Activated CD4-positive, alpha-beta memory T cell treated with anti-CD3 and anti-CD28 coated beads, Interleukin-2, amount 10 ng/mL, durations not matched to agents 7 days and 5 days (primary cell): ENCODE data around the gene CDKN2B-AS1. TPM values are rescaled to one million over a fixed set of nuclear protein-coding genes. Genes with fewer than 3 reads are reported as not detected.
A peak's percentile ranks its signal among the peaks of the same experiment; 100 is the strongest.
"Not testable (repeated sequence)": the region's sequence is repeated elsewhere in the genome, so short reads cannot be mapped to it uniquely, and the experiment has no call there.

Experiments
- CTCF ChIA-PET: fragments of 350-600 bp; sonication (Branson Sonifier 250); formaldehyde crosslinking; loops from one replicate; lab custom pipeline; 2021; ENCODE audit warnings: antibody characterized with exemption, inconsistent platforms; lab: Charles Lee
- POLR2A ChIA-PET: fragments of 350-600 bp; sonication (Branson Sonifier 250); formaldehyde crosslinking; loops from one replicate; lab custom pipeline; 2021; ENCODE audit warnings: antibody characterized with exemption; lab: Charles Lee
- DNase-seq: peaks from one replicate; pipeline ENCODE4 v3.0.0-alpha.2; 2020
- H3K27ac Mint-ChIP-seq: one replicate; pipeline ENCODE4 v1.8.0; 2021; ENCODE audit warnings: mild to moderate bottlenecking, mixed read lengths
- H3K27me3 Mint-ChIP-seq: one replicate; pipeline ENCODE4 v1.8.0; 2021; ENCODE audit warnings: mixed read lengths
- H3K36me3 Mint-ChIP-seq: one replicate; pipeline ENCODE4 v1.8.0; 2021; ENCODE audit warnings: low read depth, mixed read lengths
- H3K4me1 Mint-ChIP-seq: one replicate; pipeline ENCODE4 v1.8.0; 2021; ENCODE audit warnings: mixed read lengths
- H3K4me3 Mint-ChIP-seq: one replicate; pipeline ENCODE4 v1.8.0; 2021; ENCODE audit warnings: mild to moderate bottlenecking, mixed read lengths
- H3K9me3 Mint-ChIP-seq: one replicate; pipeline ENCODE4 v1.8.0; 2021; ENCODE audit warnings: mixed read lengths
- total RNA-seq, 2 experiments: library from RNA; stranded (reverse); gene quantifications; one replicate each; pipeline ENCODE4 v1.2.3, GENCODE V29; 2021

The CDKN2B-AS1 gene
- 1 to 10 TPM; 2.6 TPM for total RNA-seq

DNA sequence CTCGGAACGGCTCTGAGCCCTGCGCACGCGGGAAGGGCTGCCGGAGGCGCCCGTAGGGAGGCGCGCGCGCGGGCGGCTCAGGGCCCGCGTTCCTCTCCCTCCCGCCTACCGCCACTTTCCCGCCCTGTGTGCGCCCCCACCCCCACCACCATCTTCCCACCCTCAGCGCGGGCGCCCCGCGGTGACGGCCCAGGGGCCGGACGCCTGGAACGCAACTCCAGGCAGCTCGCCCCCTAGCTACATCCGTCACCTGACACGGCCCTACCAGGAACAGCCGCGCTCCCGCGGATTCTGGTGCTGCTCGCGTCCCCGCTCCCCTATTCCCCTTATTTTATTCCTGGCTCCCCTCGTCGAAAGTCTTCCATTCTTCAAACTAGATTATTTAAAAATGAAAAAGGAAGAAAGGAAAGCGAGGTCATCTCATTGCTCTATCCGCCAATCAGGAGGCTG is at the start of gene CDKN2B-AS1:
Gene CDKN2B-AS1 (plus strand): TSS at position 236 of the 450 bp plus-strand sequence.
- Mint-ChIP-seq H3K9me3 (no peaks in the 10 kb centered on the region), H3K4me3 (peak within 1 kb of the TSS; percentile 96), H3K27ac (peak within 1 kb of the TSS; percentile 98), H3K4me1 (peaks cover 36% of the 10 kb centered on the region), H3K27me3 (peaks cover 12% of the 10 kb centered on the region), H3K36me3 (peaks cover 15% of the 10 kb centered on the region)
- DNase-seq, result peak; percentile 66
- ChIA-PET POLR2A (interaction anchor here (0.6 to 4.0 kb wide), 30 partner anchors 8 to 191 kb away, joined by 3 to 29 read pairs (median 4); partner anchors contain the start of gene CDKN2B), CTCF (interaction anchor here (0.8 to 8.3 kb wide), 12 partner anchors 8 to 193 kb away, joined by 3 to 72 read pairs (median 4); partner anchors contain the start of gene CDKN2B)

DNA sequence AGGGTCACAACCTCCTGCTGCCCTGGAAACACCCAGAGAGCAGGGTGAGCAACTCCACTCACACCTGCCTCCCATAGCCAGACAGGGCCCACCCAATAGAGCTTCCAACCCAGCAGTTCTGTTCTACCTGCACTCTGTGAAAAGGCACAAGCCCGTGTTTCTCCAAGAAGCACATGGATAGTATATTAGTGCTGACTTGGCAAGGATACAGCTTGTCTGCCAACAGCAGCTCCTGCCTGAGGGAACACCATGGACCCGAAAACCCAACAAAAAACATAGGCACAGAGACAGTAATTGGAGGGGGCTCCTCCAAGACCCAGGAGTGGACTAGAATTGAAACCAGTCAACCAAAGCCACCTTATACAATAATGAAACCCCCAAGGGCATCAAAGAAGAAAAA is 49.0 kb upstream of the CDKN2B-AS1 start:
- Mint-ChIP-seq H3K27me3 (peaks cover 20% of the 10 kb centered on the region), H3K36me3 (no peaks in the 10 kb centered on the region), H3K4me1 (no peaks in the 10 kb centered on the region), H3K4me3 (no peak overlapping the region), H3K9me3 (no peaks in the 10 kb centered on the region), H3K27ac (no peak overlapping the region)
- no peak for DNase-seq
- ChIA-PET CTCF (interaction anchor here (0.7 kb wide), 1 partner anchor 103 kb away, joined by 3 read pairs; no protein-coding TSS in a partner anchor), POLR2A (no interaction called here)

DNA sequence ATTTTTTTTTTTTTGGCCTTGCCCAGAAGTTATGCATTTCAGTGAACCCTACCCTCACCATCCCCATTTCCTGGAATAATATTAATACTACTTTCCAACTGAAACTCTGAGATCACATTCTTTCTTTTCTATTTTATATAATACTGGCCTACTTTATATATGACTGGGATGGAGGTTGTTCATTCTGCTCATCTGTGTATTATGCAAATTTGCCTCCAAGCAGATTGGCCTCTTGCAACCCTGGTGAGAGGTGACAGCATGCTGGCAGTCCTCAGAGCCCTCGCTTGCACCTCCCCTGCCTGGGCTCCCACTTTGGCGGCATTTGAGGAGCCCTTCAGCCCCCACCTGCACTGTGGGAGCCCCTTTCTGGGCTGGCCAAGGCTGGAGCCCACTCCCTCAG is 35.8 kb upstream of the CDKN2B-AS1 start:
- Mint-ChIP-seq H3K4me3 (no peak overlapping the region), H3K27ac (no peak overlapping the region), H3K9me3 (no peaks in the 10 kb centered on the region), H3K36me3 (peaks cover 7% of the 10 kb centered on the region), H3K4me1 (no peaks in the 10 kb centered on the region), H3K27me3 (peaks cover 47% of the 10 kb centered on the region)
- POLR2A ChIA-PET, result no interaction called here
- no peak for DNase-seq
- CTCF ChIA-PET, result no interaction called here

DNA sequence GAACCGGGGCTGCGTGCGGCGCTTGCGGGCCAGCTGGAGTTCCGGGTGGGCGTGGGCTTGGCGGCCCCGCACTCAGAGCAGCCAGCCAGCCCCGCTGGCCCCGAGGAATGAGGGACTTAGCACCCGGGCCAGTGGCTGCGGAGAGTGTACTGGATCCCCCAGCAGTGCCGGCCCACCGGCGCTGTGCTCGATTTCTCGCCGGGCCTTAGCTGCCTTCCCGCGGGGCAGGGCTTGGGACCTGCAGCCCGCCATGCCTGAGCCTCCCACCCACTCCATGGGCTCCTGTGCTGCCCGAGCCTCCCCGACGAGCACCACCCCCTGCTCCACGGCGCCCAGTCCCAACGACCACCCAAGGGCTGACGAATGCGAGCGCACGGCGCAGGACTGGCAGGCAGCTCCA is 35.3 kb upstream of the CDKN2B-AS1 start:
- H3K27ac Mint-ChIP-seq, H3K9me3 Mint-ChIP-seq, H3K4me1 Mint-ChIP-seq, POLR2A ChIA-PET, H3K4me3 Mint-ChIP-seq, H3K36me3 Mint-ChIP-seq, DNase-seq: not testable (repeated sequence)
- CTCF ChIA-PET, result interaction anchor here (1.6 kb wide), 1 partner anchor 17 kb away, joined by 3 read pairs; no protein-coding TSS in a partner anchor
- H3K27me3 Mint-ChIP-seq, result peaks cover 48% of the 10 kb centered on the region

DNA sequence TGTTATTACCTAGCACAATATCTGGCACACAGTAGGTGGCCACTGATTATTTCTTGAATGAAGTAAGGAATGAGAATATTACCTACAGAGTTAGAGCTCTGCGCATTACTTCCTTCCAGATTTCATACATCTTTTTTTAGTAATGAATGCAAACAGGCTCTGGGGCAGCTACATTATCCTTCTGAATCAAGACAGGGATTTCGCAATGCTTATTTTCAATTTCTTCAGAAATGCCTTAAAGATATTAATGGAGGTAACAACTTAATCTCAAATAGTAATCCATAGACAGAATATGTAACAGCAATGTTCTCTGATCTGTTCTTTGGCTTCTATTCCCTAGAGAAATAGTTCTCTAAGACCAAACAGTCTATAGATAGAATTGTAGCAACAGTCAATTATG is 33.0 kb upstream of the CDKN2B-AS1 start:
- CTCF ChIA-PET, result interaction anchor here (0.9 to 1.4 kb wide), 2 partner anchors 46 to 143 kb away, joined by 3 to 4 read pairs; no protein-coding TSS in a partner anchor
- H3K4me3 Mint-ChIP-seq, result no peak overlapping the region
- peaks cover 7% of the 10 kb centered on the region for H3K36me3 Mint-ChIP-seq
- peaks cover 19% of the 10 kb centered on the region for H3K4me1 Mint-ChIP-seq
- no peaks in the 10 kb centered on the region for H3K9me3 Mint-ChIP-seq
- POLR2A ChIA-PET, result no interaction called here
- no peak overlapping the region for H3K27ac Mint-ChIP-seq
- peaks cover 60% of the 10 kb centered on the region for H3K27me3 Mint-ChIP-seq
- DNase-seq, result no peak

DNA sequence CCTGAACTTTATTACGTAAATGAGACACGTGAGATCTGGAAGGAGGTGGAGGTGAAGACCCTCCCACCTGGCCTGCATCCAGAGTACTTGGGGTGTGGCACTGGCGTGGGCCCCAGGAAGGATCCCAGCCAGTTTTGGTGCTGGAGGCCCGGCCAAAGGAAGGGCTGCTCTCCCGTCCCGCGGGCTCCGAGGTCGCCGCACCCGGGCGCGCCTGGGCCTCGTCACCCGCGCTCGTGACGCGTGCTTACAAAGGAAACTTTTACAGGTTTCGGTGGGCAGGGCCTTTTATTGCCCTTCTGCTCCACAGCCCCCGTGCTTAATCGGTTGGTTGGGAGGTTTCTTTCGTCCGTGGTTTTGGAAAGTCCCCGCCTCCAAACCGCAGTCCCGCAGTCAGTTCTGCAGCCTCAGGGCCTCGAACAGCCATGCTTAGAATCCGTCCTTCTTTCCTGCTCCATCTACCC is 29.6 kb upstream of the CDKN2B-AS1 start:
- CTCF ChIA-PET, result interaction anchor here (1.0 kb wide), 1 partner anchor 152 kb away, joined by 4 read pairs; no protein-coding TSS in a partner anchor
- POLR2A ChIA-PET, result no interaction called here
- peak; percentile 73 for DNase-seq
- H3K4me3 Mint-ChIP-seq, result peak overlapping the region; percentile 59
- peaks cover 89% of the 10 kb centered on the region for H3K27me3 Mint-ChIP-seq
- peaks cover 23% of the 10 kb centered on the region for H3K36me3 Mint-ChIP-seq
- peaks cover 6% of the 10 kb centered on the region for H3K9me3 Mint-ChIP-seq
- peak overlapping the region; percentile 22 for H3K27ac Mint-ChIP-seq
- peaks cover 35% of the 10 kb centered on the region for H3K4me1 Mint-ChIP-seq

DNA sequence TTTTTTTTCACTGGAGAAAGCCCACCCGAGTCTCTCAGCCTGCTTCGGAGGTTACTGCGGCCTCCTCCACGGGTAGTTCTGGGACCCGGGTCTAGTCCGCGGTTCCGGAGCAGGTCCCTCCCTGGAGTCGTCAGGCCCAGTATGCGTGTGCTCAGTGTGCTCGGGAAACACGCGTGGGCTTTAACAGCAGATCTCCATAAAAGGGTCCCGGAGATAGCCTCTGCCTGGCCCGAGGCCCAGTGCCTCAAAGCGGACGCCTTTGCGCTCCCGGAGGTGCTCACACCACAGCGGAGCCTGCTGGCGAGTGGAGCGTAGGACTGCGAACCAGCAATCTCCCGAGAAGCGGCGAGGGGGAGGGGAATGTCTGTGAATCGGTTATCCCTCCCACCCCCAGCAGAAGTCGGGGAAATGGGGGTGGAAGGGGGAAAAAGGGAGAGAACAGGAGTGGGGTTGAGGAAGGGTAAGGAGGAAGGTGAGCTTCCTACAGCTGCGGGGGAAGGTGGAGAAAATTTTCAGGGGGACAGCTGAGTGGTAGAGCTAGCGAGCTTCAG is 29.1 kb upstream of the CDKN2B-AS1 start:
- peaks cover 28% of the 10 kb centered on the region for H3K36me3 Mint-ChIP-seq
- ChIA-PET POLR2A (no interaction called here), CTCF (interaction anchor here (0.9 to 1.1 kb wide), 3 partner anchors 16 to 152 kb away, joined by 3 to 11 read pairs (median 4); partner anchors contain the start of gene CDKN2B)

DNA sequence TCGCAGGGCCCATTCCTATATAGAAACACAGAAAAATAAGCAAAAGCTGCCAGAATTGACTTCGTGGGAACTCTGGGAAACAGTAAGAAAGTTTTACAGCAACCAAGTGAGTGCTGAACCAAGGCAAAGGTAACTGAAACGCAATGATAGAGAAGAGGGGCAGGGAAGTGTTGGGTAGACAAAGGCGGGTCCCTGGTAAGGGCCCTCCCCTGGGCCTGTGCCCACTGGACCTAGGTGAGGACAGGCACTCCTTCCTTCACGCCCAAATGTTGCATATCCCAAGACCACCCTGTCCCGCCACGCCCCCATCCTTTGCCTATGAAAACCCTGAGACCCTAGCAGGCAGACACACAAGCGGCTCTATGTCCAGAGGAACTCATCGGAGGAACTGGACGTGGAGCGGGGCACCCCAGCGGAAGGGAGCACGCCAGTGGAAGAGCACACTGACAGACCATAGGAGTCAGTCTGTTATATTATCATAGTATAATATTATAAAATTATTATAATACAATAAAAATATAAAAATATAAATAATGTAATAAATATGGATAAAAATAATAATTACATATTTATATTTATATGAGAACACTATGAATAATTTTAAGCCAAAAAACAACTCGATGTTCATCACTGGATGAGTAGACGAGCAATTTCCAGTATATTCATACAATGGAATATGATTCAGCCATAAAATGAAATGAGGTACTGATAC is 28.3 kb upstream of the CDKN2B-AS1 start:
- peaks cover 38% of the 10 kb centered on the region for H3K4me1 Mint-ChIP-seq
- DNase-seq, result no peak
- ChIA-PET CTCF (interaction anchor here (0.9 to 1.1 kb wide), 3 partner anchors 15 to 153 kb away, joined by 3 to 11 read pairs (median 4); partner anchors contain the start of gene CDKN2B), POLR2A (no interaction called here)
- peaks cover 9% of the 10 kb centered on the region for H3K9me3 Mint-ChIP-seq
- peak overlapping the region; percentile 12 for H3K27ac Mint-ChIP-seq
- H3K4me3 Mint-ChIP-seq, result no peak overlapping the region
- H3K27me3 Mint-ChIP-seq, result peaks cover 95% of the 10 kb centered on the region
- H3K36me3 Mint-ChIP-seq, result peaks cover 33% of the 10 kb centered on the region

More for the DNA sequence above, 29.1 kb upstream of the CDKN2B-AS1 start:
- DNase-seq, result peak; percentile 69
- H3K9me3 Mint-ChIP-seq, result peaks cover 9% of the 10 kb centered on the region
- H3K4me3 Mint-ChIP-seq, result peak overlapping the region; percentile 59
- peak overlapping the region; percentile 22 for H3K27ac Mint-ChIP-seq
- peaks cover 91% of the 10 kb centered on the region for H3K27me3 Mint-ChIP-seq
- peaks cover 36% of the 10 kb centered on the region for H3K4me1 Mint-ChIP-seq

DNA sequence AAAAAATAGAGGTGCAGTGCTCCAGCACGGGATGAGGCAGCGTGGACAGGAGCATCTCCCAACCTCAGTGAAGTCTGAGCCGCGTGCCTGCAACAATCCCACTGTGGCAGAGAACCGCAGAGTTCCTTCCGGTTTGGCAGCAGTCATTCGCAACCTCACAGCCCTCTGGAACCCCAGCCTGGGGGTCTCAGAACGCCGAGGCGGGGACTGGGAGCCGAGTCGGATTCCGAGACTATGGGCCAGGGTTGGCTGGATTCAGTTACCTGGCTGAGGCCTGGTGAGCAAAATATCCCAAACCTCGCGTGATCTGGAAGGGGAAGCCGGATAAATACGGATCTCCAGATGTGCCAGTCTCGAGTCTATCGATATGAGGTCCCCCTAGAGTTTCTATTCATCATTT is 27.4 kb upstream of the CDKN2B-AS1 start:
- H3K27ac Mint-ChIP-seq, result no peak overlapping the region
- ChIA-PET POLR2A (interaction anchor here (1.1 to 1.8 kb wide), 3 partner anchors 10 to 41 kb away, joined by 4 to 7 read pairs (median 5); partner anchors contain the start of gene CDKN2B-AS1), CTCF (interaction anchor here (1.9 to 3.2 kb wide), 2 partner anchors 41 to 153 kb away, joined by 11 to 27 read pairs; no protein-coding TSS in a partner anchor)
- no peak for DNase-seq
- no peak overlapping the region for H3K4me3 Mint-ChIP-seq
- peaks cover 38% of the 10 kb centered on the region for H3K4me1 Mint-ChIP-seq
- peaks cover 95% of the 10 kb centered on the region for H3K27me3 Mint-ChIP-seq
- H3K9me3 Mint-ChIP-seq, result peaks cover 9% of the 10 kb centered on the region
- peaks cover 34% of the 10 kb centered on the region for H3K36me3 Mint-ChIP-seq

DNA sequence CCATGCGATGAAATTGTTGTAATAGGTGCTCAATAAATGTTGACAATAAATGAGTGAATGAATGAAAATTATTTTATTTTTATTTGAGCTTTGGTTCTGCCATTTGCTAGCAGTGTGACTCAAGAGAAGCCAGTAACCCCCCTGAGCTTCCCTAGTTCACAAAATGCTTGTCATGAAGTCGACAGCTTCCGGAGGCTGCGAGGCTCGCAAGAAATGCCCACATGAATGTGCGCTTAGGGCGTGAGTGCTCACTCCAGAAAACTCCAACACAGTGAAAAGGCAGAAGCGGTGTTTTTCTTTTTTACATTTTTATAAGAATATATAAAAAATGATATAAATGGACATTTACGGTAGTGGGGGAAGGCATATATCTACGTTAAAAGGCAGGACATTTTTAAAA is 26.9 kb upstream of the CDKN2B-AS1 start:
- Mint-ChIP-seq H3K27me3 (peaks cover 95% of the 10 kb centered on the region), H3K9me3 (peaks cover 9% of the 10 kb centered on the region), H3K4me1 (peaks cover 38% of the 10 kb centered on the region), H3K27ac (no peak overlapping the region), H3K4me3 (no peak overlapping the region), H3K36me3 (peaks cover 33% of the 10 kb centered on the region)
- ChIA-PET CTCF (interaction anchor here (1.9 to 3.2 kb wide), 2 partner anchors 40 to 154 kb away, joined by 11 to 27 read pairs; no protein-coding TSS in a partner anchor), POLR2A (interaction anchor here (1.1 to 1.8 kb wide), 3 partner anchors 9 to 41 kb away, joined by 4 to 7 read pairs (median 5); partner anchors contain the start of gene CDKN2B-AS1)
- no peak for DNase-seq

DNA sequence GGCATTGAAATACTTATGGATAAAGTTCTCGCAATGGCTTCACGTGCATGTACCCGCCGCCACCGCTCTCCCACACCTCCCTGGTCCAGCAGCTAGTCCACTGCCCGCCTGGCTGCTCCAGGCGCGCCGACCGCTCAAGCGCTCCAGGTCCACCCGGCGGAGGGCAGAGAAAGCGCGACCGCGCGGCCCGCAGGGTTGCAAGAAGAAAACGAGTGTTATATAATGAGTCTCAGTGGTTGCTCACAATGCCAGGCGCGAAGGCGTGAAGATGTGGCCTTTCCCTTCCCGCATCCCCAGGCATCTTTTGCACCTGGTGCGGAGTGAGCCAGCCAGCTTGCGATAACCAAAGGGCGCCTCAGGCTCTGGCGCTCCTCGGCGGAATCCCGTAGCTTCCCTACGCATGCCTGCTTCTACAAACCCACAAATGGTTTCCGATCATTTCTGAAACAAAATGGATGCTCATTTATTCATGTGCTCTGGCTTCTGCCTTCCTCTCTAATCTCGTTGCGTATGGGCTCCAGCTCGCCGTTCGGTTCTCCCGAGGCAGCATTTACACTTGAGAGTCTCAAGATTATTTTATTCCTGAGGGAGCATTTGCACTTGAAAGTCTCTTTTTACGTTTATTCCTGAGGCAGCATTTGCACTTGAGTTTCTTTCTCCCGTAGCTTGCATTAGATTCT is 26.1 kb upstream of the CDKN2B-AS1 start:
- H3K4me1 Mint-ChIP-seq, result peaks cover 41% of the 10 kb centered on the region
- peak overlapping the region; percentile 12 for H3K4me3 Mint-ChIP-seq
- peaks cover 94% of the 10 kb centered on the region for H3K27me3 Mint-ChIP-seq
- H3K36me3 Mint-ChIP-seq, result peaks cover 27% of the 10 kb centered on the region
- peaks cover 9% of the 10 kb centered on the region for H3K9me3 Mint-ChIP-seq
- H3K27ac Mint-ChIP-seq, result peak overlapping the region; percentile 33
- DNase-seq, result no peak
- CTCF ChIA-PET, result interaction anchor here (0.6 to 3.2 kb wide), 7 partner anchors 13 to 276 kb away, joined by 3 to 27 read pairs (median 4); no protein-coding TSS in a partner anchor
- POLR2A ChIA-PET, result interaction anchor here (0.7 to 1.8 kb wide), 7 partner anchors 9 to 112 kb away, joined by 3 to 7 read pairs (median 3); partner anchors contain the start of gene CDKN2B-AS1
